WTC11 (cell line): ENCODE data around the gene ADAMTS12.

Source experiments
- CREB1 ChIP-seq: sonication (generic); formaldehyde crosslinking; IDR thresholded peaks from 2 replicates; pipeline ENCODE4 v1.8.0; 2023; ENCODE audit warnings: mild to moderate bottlenecking, missing genetic modification reagents
- CREM ChIP-seq: sonication (generic); formaldehyde crosslinking; IDR thresholded peaks from 2 replicates; pipeline ENCODE4 v1.8.1; 2022; ENCODE audit warnings: mild to moderate bottlenecking, missing genetic modification reagents, moderate library complexity
- ELF4 ChIP-seq: sonication (generic); formaldehyde crosslinking; IDR thresholded peaks from 2 replicates; pipeline ENCODE4 v1.8.1; 2022; ENCODE audit warnings: low read depth, mild to moderate bottlenecking, moderate library complexity, missing genetic modification reagents
- GABPB1 ChIP-seq: sonication (generic); formaldehyde crosslinking; IDR thresholded peaks from 2 replicates; pipeline ENCODE4 v1.8.1; 2023; ENCODE audit warnings: mild to moderate bottlenecking, missing genetic modification reagents
- JUN ChIP-seq: sonication (generic); formaldehyde crosslinking; IDR thresholded peaks from 2 replicates; pipeline ENCODE4 v1.8.0; 2023; ENCODE audit warnings: mild to moderate bottlenecking, missing genetic modification reagents
- SOX15 ChIP-seq: fragments of 250-450 bp; sonication (Bioruptor Pico); IDR thresholded peaks from 2 replicates; pipeline ENCODE4 v1.9.0; 2021; ENCODE audit warnings: mild to moderate bottlenecking
- ZBTB21 ChIP-seq: sonication (generic); formaldehyde crosslinking; IDR thresholded peaks from 2 replicates; pipeline ENCODE4 v1.8.1; 2023; ENCODE audit warnings: mild to moderate bottlenecking, missing genetic modification reagents, borderline replicate concordance
- TF ChIP-seq, protein P1 (sequence below): fragments of 200-600 bp; IDR thresholded peaks from 2 replicates; pipeline ENCODE4 v1.8.0; 2022; ENCODE audit warnings: antibody characterized with exemption
- TF ChIP-seq, protein P2 (sequence below): sonication (generic); formaldehyde crosslinking; IDR thresholded peaks from 2 replicates; pipeline ENCODE4 v1.8.0; 2022; ENCODE audit warnings: mild to moderate bottlenecking, missing genetic modification reagents
- TF ChIP-seq, protein P3 (sequence below): sonication (generic); formaldehyde crosslinking; IDR thresholded peaks from 2 replicates; pipeline ENCODE4 v1.8.0; 2022; ENCODE audit warnings: mild to moderate bottlenecking, missing genetic modification reagents
- TF ChIP-seq, protein P4 (sequence below): sonication (generic); formaldehyde crosslinking; IDR thresholded peaks from 2 replicates; pipeline ENCODE4 v1.8.1; 2023; ENCODE audit warnings: mild to moderate bottlenecking, missing genetic modification reagents
- TF ChIP-seq, protein P5 (sequence below): sonication (generic); formaldehyde crosslinking; conservative IDR thresholded peaks from 2 replicates; pipeline ENCODE4 v1.8.1; 2023; ENCODE audit warnings: mild to moderate bottlenecking, low read depth, missing genetic modification reagents, moderate library complexity

DNA sequence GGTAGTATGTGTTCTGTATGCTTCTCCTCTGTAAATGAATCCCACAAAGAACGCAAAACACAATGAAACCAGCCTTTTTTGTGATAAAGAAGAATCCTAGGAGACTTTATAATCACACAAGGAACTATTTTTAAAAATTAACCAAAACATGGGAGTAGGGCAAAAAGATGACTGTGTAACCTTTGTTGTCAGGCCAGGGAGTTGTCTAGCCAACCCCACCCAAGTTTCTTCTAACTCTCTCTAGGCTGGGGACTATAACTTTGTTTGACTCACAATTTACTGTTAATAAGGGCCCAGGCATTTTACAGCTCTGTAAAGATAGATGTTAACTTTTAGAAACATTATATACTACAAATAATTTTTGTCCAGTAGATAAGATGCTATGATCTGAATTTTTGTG, 176.1 kb downstream of the ADAMTS12 start:
- TF ChIP-seq ELF4 (CRISPR knock-in tag) (no peak), GABPB1 (CRISPR knock-in tag) (no peak), SOX15 (CRISPR knock-in tag) (no peak), ZBTB21 (CRISPR knock-in tag) (no peak), CREB1 (CRISPR knock-in tag) (no peak), CREM (no peak), JUN (CRISPR knock-in tag) (no peak)
- TF ChIP-seq, protein P1, sequence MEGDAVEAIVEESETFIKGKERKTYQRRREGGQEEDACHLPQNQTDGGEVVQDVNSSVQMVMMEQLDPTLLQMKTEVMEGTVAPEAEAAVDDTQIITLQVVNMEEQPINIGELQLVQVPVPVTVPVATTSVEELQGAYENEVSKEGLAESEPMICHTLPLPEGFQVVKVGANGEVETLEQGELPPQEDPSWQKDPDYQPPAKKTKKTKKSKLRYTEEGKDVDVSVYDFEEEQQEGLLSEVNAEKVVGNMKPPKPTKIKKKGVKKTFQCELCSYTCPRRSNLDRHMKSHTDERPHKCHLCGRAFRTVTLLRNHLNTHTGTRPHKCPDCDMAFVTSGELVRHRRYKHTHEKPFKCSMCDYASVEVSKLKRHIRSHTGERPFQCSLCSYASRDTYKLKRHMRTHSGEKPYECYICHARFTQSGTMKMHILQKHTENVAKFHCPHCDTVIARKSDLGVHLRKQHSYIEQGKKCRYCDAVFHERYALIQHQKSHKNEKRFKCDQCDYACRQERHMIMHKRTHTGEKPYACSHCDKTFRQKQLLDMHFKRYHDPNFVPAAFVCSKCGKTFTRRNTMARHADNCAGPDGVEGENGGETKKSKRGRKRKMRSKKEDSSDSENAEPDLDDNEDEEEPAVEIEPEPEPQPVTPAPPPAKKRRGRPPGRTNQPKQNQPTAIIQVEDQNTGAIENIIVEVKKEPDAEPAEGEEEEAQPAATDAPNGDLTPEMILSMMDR, result no peak
- TF ChIP-seq, protein P2, sequence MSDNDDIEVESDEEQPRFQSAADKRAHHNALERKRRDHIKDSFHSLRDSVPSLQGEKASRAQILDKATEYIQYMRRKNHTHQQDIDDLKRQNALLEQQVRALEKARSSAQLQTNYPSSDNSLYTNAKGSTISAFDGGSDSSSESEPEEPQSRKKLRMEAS (CRISPR knock-in tag), result no peak
- TF ChIP-seq, protein P3, sequence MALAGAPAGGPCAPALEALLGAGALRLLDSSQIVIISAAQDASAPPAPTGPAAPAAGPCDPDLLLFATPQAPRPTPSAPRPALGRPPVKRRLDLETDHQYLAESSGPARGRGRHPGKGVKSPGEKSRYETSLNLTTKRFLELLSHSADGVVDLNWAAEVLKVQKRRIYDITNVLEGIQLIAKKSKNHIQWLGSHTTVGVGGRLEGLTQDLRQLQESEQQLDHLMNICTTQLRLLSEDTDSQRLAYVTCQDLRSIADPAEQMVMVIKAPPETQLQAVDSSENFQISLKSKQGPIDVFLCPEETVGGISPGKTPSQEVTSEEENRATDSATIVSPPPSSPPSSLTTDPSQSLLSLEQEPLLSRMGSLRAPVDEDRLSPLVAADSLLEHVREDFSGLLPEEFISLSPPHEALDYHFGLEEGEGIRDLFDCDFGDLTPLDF (CRISPR knock-in tag), result no peak
- TF ChIP-seq, protein P4, sequence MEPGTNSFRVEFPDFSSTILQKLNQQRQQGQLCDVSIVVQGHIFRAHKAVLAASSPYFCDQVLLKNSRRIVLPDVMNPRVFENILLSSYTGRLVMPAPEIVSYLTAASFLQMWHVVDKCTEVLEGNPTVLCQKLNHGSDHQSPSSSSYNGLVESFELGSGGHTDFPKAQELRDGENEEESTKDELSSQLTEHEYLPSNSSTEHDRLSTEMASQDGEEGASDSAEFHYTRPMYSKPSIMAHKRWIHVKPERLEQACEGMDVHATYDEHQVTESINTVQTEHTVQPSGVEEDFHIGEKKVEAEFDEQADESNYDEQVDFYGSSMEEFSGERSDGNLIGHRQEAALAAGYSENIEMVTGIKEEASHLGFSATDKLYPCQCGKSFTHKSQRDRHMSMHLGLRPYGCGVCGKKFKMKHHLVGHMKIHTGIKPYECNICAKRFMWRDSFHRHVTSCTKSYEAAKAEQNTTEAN (CRISPR knock-in tag), result no peak
- TF ChIP-seq, protein P5, sequence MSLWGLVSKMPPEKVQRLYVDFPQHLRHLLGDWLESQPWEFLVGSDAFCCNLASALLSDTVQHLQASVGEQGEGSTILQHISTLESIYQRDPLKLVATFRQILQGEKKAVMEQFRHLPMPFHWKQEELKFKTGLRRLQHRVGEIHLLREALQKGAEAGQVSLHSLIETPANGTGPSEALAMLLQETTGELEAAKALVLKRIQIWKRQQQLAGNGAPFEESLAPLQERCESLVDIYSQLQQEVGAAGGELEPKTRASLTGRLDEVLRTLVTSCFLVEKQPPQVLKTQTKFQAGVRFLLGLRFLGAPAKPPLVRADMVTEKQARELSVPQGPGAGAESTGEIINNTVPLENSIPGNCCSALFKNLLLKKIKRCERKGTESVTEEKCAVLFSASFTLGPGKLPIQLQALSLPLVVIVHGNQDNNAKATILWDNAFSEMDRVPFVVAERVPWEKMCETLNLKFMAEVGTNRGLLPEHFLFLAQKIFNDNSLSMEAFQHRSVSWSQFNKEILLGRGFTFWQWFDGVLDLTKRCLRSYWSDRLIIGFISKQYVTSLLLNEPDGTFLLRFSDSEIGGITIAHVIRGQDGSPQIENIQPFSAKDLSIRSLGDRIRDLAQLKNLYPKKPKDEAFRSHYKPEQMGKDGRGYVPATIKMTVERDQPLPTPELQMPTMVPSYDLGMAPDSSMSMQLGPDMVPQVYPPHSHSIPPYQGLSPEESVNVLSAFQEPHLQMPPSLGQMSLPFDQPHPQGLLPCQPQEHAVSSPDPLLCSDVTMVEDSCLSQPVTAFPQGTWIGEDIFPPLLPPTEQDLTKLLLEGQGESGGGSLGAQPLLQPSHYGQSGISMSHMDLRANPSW, result no peak
